Inflammatory macrophage (primary cell): ENCODE results near the gene OR10A4.
"Not testable (repeated sequence)": the region's sequence is repeated elsewhere in the genome, so short reads cannot be mapped to it uniquely, and the experiment has no call there.

ENCODE experiments used
- DNase-seq, 2 donors: peaks; one replicate each; pipeline ENCODE4 v3.0.0-alpha.2; 2020 to 2022
- total RNA-seq, 18 experiments: gene quantifications; one replicate each; lab custom pipeline; 2026; ENCODE audit warnings: mixed read lengths in 6 of 18, inconsistent platforms in 2 of 18; lab: John Stamatoyannopoulos, UW

The OR10A4 gene, protein sequence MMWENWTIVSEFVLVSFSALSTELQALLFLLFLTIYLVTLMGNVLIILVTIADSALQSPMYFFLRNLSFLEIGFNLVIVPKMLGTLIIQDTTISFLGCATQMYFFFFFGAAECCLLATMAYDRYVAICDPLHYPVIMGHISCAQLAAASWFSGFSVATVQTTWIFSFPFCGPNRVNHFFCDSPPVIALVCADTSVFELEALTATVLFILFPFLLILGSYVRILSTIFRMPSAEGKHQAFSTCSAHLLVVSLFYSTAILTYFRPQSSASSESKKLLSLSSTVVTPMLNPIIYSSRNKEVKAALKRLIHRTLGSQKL
- total RNA-seq = 0 to 0.03 (median 0) reads per million in 18 experiments

DNA sequence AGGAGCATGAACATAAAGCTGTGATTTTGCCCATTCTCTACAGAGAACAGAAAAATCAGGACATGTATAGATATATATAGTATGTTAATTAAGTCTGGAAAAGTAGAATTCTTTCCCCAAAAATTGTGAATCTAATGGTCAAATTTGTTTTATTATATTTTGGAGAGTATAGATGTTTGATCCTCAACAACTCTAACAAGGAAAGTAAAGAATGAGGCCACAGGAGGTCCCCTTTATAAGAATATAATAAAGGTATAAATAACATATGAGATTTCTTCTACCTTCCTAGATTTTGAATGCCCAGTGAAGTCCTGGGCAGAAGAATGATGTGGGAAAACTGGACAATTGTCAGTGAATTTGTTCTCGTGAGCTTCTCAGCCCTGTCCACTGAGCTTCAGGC lies at the start of gene OR10A4:
Gene OR10A4, plus strand, starts transcription at position 301 of the 400 bp plus-strand sequence. Its CDS starts 23 bp downstream, at position 324.
- no peak for DNase-seq

DNA sequence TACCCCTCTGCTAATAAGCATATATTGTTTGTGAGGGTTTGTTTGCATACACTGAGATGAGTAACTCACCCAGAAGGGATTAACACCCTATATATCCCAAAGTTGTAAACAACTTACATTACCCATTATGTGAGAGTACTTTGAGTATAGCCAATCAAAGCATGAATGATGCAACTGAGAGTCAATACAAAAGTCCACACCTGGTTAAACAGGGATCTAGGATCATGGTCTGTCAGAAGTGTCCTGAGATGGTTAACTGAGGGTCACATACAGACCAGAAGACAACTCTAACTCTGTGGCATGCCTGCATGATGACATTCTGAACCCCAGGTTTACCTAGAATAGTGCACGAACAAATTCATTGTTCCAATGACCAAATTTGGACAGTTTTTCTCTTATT lies 48.3 kb upstream of the OR10A4 start:
- no peak for DNase-seq

DNA sequence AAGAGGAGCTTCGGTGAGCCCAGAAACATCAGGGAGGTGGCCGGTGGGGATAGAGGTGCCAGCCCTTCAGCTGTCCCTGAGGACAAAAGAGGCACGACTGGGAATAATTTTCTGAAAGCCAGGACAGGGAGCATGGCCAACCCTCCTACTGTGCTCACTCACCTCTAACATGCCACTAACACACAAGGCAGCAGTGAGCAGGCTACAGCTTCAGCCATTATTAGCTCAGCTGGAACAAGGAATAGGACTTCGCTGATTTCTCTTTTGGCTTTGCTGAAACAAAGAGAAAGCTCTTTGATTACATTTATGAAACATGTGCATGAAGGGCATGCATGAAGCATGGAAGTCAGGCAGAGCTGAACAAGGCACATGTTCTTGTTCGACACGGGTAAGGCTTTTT lies 43.1 kb upstream of the OR10A4 start:
- no peak for DNase-seq

DNA sequence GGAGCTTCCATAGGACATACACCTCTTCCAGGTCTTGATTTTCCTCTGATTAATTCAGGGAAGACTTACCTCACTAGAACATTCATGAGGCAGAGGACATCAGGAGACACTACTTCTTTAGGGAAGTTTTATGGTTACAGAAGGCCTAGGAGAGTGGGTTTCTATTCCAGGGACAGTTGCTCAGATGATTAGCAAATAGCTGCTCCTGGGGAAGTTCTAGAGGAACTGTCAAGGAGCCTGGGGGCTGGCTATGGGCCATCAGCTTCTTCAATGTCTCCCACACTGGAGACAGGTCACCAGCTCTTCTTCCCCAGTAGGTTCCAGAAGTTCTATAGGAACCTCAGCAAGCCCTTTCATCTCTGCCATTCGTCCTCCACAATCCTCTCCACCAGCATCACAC lies 42.4 kb upstream of the OR10A4 start:
- DNase-seq = peak; percentile 35 to 36

DNA sequence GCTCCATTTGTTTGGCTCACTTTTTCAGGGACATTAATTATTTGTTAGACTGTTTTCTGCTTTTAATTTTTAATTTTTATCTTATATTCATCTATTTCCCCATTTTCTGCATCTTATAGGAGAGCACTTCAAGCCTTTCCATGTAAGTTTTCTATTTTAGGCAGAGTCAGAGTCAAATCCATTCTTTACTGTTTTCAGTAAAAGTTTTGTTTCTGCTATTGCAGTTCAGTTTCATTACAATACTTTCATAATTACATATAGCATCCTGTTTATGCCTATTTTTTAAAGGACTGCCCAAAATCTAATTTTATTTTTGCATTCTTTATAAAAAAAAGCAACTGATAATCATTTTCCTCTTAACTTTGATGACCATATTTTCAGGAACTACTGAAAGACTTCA lies 34.7 kb upstream of the OR10A4 start:
- DNase-seq = no peak

DNA sequence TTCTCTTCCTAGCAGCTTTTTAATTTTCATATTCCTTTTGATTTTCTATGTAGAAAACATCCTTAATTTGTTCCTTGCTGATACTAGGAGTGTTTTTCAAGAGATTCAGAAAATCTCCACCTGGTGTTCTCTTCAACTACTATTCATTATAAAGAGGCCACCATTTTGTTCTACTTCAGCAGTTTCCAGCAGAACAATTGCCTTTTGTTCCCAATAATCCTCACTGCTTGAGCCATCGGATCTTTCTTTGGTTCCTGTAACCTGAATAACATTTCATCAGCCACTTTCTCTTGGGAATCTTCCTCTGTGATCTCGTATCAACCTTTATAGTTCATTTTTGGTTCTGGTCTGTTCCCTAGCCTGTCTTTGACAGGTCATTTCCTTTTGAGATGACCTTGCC lies 32.8 kb upstream of the OR10A4 start:
- DNase-seq = no peak

DNA sequence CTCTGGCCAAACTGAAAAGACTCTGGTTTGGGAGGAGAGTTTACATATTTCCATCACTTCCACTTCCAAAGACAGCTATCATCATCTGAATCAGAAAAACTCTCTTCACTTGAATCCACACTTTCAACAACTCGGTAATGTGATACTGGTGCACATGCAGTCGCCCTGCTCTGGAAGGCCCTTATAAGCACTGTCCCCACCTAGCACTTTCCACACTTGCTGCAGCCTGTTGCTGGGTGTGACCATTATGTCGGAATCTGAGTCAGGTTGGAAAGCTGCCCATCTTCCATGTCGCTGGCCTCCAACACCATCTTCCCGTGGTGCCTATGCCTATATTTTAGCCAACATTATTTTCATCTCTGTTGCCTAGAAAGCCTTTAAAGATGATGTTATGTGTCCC lies 32.1 kb upstream of the OR10A4 start:
- no peak for DNase-seq

DNA sequence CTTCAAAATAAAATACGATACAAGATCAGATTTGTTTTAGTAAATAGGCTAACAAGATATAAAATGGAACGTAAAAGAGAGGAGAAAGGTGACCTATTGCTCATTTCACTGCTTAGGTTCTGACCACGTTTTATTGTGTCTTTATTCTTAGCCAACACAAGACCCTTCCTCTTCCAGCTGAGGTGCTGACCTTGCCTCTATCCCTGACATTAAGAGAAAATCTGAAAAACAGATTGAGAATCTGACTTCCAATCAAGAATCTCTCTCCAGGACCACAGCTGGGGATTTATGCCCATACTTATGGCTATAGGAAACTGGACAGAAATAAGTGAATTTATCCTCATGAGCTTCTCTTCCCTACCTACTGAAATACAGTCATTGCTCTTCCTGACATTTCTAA lies 31.0 kb upstream of the OR10A4 start, which contains the start of gene OR10A5:
Gene OR10A5, plus strand, starts transcription at position 301 of the 400 bp plus-strand sequence. Its CDS starts 0 bp downstream, at position 301.
- DNase-seq = no peak

DNA sequence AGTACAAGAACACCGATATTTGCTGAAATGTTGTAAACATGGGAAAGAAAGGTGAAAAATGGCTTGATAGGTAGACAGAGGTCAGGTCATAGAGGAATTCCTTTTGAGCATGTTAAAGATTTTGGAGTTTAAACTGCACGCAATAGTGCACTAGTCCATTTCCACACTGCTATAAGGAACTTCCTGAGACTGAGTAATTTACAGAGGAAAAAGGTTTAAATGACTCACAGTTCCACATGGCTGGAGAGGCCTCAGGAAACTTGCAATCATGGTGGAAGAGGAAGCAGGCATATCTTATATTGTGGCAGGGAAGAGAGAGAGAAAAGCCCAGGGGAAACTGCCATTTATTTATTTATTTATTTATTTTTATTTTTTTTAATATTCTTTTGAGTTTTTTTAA lies 25.9 kb upstream of the OR10A4 start:
- no peak for DNase-seq

DNA sequence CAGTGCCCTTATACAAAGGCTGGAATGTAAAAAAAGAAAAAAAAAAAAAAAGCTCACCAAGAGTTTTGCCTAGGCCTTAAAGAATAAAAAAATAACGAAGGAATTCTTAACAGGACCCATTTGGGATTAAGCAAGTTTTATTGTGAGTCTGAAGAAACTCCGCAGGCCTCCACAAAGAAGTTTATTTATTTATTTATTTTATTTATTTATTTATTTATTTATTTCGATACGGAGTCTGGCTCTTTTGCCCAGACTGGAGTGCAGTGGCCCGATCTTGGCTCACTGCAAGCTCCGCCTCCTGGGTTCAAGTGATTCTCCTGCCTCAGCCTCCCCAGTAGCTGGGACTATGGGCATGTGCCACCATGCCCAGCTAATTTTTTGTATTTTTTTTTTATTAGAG lies 21.6 kb upstream of the OR10A4 start:
- DNase-seq = not testable (repeated sequence)

DNA sequence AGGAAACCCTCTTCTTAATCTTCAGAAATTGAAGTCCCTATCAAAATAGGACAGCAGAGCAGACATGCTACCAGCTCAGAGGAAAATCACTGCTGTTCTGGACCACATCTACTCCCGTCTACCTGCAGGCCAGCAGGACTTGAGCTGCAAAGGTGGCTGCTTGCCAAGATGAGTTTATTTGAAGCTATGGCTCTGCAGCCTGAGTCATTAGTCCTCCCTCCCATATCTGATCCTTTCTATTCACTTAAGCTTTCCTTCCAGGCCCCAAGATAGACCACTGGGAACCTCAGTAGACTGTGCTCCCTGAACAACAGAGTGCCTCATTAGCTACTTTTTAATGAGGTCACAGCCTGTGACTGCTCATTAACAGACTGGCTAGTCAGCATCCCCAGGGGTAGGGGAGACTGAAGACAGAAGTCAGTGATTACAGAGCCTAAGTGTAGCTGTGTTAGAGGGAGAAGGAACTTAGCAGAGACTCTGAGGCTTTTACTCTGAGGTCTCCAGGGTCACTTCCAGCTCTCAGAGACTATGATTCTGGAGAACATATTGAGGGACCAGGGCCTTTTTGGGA lies 20.4 kb upstream of the OR10A4 start:
- no peak for DNase-seq

DNA sequence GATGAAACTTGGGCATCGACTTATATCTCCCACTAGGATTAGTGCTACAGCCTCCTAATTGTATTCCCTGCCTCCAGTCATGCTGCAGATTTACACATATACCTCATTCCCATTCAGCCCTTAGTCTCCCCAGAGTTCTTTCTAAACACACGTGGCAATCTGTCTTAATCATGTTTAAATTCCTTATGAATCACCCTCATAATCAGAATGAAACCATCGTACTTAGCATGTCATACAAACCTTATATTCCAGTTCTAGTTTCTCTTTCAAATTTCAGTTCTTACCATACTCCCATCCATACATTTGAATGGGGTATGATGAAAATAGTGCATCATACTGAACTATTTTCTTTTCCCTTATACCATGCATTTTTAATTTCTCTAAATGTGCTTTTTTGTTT lies 19.6 kb upstream of the OR10A4 start:
- DNase-seq = no peak

DNA sequence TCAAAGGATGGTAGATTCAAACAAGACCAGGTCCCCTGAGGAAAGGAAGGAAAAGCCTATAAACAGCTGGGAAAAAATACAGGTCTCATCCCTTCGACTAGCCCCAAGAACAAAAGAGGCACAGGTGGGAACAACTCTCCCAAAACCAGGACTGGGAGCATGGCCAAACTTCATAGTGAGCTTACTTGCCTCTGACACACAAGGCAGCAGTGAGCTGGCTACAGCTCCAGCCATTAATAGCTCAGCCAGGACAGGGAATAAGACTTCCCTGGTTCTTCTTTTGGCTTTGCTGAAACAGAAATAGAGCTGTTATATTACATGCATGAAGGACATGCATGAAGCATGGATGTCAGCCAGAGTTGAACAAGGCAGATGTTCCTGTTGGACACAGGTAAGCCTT lies 13.5 kb upstream of the OR10A4 start, which contains the start of gene OR10A2:
Gene OR10A2, plus strand, starts transcription at position 97 of the 400 bp plus-strand sequence. CDS start 6,698 bp downstream, outside the sequence.
- no peak for DNase-seq

DNA sequence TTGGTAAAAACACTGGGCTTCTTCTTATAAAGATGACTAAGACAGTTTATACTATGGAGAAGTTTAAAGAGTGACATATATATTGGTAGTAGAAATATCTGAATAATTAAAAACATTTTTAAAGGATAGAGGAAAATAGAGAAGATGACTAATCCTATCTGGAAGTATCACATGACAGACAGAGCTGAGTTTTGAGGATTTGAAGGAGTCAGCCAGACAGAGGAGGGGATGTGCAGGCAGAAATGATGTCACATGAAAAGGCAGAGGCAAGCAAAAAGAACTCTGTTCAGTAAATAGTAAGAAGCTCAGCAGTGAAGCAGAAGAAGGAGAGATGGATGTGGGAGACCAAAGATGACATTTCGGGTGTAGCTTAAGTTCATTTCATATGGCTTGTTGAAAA lies 12.0 kb upstream of the OR10A4 start:
- DNase-seq = no peak

DNA sequence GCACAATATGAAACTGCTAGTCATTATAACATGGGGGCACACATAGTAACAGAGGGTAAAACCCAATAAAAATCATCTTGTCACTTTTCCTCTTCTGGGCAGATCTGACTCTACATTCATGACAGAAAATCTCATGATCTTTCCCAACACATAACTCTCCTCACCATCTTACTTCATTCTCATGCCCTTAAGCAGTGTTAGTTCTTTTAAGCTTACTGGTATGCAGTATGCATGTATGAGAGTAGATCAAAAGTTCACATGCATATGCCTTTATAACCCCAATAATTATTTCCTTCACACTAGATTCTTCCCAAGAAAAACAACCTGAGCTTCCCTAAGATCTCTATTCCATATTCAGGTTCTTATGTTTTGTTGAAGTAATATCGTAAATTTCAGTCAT lies 5.1 kb upstream of the OR10A4 start:
- no peak for DNase-seq

DNA sequence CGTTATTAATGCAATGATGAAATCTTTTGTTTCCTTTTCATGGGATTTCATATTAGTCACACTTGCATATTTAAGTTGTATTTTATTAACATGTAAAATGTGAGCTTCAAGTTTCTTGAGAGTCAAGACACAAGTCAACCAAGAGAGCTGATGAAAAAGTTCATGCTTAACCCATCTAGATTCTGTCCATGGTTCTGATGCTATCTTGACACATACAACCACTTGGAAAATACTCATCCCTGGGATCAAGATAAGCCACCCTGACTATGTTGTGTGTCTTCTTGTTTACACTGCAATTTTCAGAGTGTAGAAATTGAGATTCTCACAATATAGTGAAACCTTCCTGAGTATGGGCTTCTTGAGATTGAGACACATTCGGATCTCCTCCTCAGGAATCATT lies 664 bp upstream of the OR10A4 start:
- no peak for DNase-seq

DNA sequence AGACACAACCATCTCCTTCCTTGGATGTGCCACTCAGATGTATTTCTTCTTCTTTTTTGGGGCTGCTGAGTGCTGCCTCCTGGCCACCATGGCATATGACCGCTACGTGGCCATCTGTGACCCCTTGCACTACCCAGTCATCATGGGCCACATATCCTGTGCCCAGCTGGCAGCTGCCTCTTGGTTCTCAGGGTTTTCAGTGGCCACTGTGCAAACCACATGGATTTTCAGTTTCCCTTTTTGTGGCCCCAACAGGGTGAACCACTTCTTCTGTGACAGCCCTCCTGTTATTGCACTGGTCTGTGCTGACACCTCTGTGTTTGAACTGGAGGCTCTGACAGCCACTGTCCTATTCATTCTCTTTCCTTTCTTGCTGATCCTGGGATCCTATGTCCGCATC lies 489 bp downstream of the OR10A4 start:
- DNase-seq = no peak

DNA sequence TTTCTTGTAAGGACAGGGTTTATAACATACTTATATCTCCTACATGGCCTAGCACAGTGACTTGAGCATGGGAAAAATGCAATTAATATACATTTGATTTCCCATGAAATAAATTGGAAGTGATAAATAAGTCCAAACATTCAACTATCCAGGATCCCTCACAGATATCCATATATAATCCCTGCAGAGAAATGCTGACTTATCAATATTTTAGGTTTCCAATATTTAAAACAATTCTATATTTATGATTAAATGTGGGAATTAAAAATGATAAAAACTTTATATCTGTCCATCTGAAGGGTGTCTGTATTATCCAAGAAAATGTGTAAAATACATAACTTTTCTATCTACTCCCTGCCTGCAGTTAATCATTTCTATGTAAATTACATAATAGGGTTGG lies 6.3 kb downstream of the OR10A4 start:
- DNase-seq = no peak

DNA sequence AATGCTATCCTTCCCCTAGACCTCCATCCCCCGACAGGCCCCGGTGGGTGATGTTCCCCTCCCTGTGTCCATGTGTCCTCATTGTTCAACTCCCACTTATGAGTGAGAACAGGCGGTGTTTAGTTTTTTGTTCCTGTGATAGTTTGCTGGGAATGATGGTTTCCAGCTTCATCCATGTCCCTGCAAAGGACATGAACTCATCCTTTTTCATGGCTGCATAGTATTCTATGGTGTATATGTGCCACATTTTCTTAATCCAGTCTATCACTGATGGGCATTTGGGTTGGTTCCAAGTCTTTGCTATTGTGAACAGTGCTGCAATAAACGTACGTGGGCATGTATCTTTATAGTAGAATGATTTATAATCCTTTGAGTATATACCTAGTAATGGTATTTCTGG lies 11.3 kb downstream of the OR10A4 start:
- not testable (repeated sequence) for DNase-seq

DNA sequence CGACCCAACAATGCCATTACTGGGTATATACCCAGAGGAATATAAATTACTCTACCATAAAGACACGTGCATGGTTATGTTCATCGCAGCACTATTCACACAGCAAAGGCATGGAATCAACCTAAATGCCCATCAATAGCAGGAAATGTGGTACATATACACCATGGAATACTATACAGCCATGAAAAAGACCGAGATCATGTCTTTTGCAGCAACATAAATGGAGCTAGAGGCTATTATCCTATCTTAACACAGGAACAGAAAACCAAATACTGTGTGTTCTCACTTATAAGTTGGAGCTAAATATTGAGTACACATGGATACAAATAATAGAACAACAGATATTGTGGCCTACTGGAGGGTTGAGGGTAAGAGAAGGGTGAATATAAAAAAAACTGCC lies 12.4 kb downstream of the OR10A4 start:
- no peak for DNase-seq

DNA sequence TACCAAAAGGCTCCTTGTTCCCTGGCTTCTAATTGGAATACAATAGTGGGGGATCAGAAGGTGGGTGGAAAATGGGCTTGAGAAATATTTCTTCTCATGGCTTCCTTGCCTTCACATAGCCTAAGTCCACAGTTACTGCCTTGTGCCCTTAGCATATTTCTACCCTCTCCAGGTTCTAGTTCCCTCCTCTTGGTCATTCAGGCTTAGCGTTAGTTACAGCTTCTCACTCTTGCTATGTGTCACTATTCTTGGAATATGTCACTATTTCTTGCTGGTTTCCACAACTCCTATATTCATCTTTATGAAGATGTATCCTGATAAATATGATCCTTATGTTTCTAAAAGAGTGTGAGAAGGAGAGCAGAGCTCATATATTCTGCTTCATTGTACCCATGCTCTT lies 13.4 kb downstream of the OR10A4 start:
- no peak for DNase-seq

DNA sequence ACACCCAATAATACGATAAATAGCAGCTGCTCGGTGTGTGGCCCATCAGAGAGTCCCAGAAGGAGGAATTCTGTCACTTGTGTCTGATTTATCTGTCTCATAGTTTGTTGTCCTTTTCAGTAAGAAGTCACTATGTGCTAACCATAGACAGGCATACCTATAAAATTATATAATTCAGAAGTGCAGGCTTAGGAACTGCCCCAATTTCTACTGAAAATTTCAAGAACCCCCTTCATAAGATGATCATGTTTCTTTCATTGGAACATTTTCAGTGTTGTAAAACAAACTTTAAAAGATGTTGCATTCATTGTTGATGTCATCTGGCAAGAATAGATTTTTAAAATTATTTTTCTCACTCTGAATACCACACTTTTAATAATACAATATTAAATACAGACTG lies 16.0 kb downstream of the OR10A4 start, which contains the start of gene OR2D2:
Gene OR2D2, minus strand, starts transcription at position 101 of the 400 bp plus-strand sequence. Its CDS starts 0 bp downstream, at position 101.
- DNase-seq = no peak

DNA sequence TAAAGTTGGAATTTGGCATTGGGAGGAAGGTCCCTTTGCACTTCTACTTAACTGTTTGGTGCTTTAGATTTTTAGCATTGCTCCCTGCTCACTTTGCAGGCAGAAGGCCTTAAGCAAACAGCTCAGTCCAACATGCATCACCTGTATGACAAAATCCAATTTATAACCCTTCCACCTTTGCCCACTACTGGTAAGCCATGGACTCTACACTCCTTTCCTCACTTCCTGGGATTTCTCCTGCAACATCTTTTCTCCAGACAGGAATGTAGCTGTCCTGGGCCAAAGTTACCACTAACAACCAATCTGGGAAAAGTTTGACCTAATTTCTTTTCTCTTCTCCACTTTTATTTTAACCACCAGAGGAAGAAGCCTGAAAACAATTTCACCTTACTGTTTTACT lies 17.7 kb downstream of the OR10A4 start:
- DNase-seq = no peak

DNA sequence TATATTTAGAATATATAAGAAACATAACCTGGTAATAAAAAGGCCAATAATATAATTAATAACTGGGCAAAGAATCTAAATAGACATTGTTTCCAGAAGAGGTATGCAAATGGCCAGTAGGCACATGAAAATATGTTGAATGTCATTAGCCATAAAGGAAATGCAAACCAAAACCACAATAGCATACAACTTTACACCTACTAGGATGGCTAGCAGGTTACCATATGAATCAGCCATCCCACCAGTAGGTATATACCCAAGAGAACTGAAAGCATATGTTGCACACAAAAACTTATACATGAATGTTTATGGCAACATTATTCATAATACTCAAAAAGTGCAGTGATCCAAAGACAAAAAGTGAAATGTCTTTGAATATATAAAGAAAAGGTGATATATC lies 18.6 kb downstream of the OR10A4 start:
- no peak for DNase-seq
